Adrenal gland (tissue), 12 donors: Measurements from ENCODE around the gene TIMM29. TPM values are rescaled to one million over a fixed set of nuclear protein-coding genes. Genes with fewer than 3 reads are reported as not detected.

Experiments
- DNase-seq, 7 donors: peaks; one replicate each; pipeline ENCODE4 v3.0.0-alpha.2; 2019 to 2020
- H3K27ac ChIP-seq, 5 donors: fragments of 200-600 bp; sonication (generic) in 4 of 5; 1 replicate in 3 of 5; 2 replicates in 2 of 5; pipeline versions ENCODE4 v1.5.1 to v1.8.0; 2016 to 2020; ENCODE audit warnings: mild to moderate bottlenecking in 1 of 5
- H3K27me3 ChIP-seq: fragments of 200-600 bp; 2 replicates; pipeline ENCODE4 v1.8.0; 2021
- H3K36me3 ChIP-seq, 2 donors: fragments of 200-600 bp; replicated peaks in 1 of 2; 1 replicate in 1 of 2; 2 replicates in 1 of 2; pipeline versions ENCODE4 v1.5.1 to v1.8.0; 2018 to 2022
- H3K4me1 ChIP-seq, 2 donors: fragments of 200-600 bp; replicated peaks in 1 of 2; 1 replicate in 1 of 2; 2 replicates in 1 of 2; pipeline versions ENCODE4 v1.5.1 to v1.8.0; 2018 to 2021
- H3K4me3 ChIP-seq, 4 donors: fragments of 200-600 bp; sonication (generic) in 3 of 4; one replicate each; pipeline ENCODE4 v1.5.1; 2016 to 2018
- H3K9me3 ChIP-seq, 3 donors: fragments of 200-600 bp; sonication (generic) in 1 of 3; replicated peaks in 1 of 3; 1 replicate in 2 of 3; 2 replicates in 1 of 3; pipeline versions ENCODE4 v1.5.1 to v1.8.0; 2016 to 2021
- CTCF ChIP-seq, 6 experiments: fragments of 450-650 bp in 4 of 6; fragments of 200-600 bp in 2 of 6; sonication (generic) in 1 of 6; IDR thresholded peaks; 1 replicate in 5 of 6; 2 replicates in 1 of 6; pipeline versions ENCODE4 v1.5.1 to v1.8.0; 2016 to 2021; ENCODE audit warnings: antibody characterized with exemption in 6 of 6, mild to moderate bottlenecking in 2 of 6, moderate library complexity in 1 of 6
- POLR2A ChIP-seq, 2 donors: fragments of 450-650 bp; IDR thresholded peaks; one replicate each; pipeline ENCODE4 v1.6.1; 2017; ENCODE audit warnings: antibody characterized with exemption in 2 of 2, mild to moderate bottlenecking in 2 of 2, moderate library complexity in 1 of 2
- WGBS, 4 donors: extraction: QIAGEN DNeasy Blood & Tissue Kit in 2 of 4; methylation state at CpG; one replicate each; pipeline versions ENCODE4 v1.1.5 to v1.1.7; 2013 to 2017; 5-methylcytosine and 5-hydroxymethylcytosine counted together
- intact Hi-C, 2 donors: fragments of 100-400 bp; cut with DNase I; formaldehyde crosslinking; loops; one replicate each; pipeline versions ENCODE4 v1.14.1 to v1.15.0; 2022 to 2023
- polyA plus RNA-seq, 3 donors: library from polyadenylated mRNA; stranded (reverse); fragments of 200-250 nt in 2 of 3; fragments of 350-450 nt in 1 of 3; fragmentation: Illumina TruSeq in 1 of 3; extraction: RNeasy Lipid Tissue Mini Kit (QIAGEN cat#74804) in 1 of 3; gene quantifications; one replicate each; pipeline ENCODE4 v1.2.3, GENCODE V29; 2013 to 2014
- total RNA-seq, 9 donors: library from RNA; depleted of rRNA in 4 of 9; stranded (reverse); fragments of >200 nt in 4 of 9; fragments of 120-200 nt in 1 of 9; fragmentation: NEBNext Ultra II Directional in 1 of 9; extraction: Animal tissue kit (Norgen Biotek cat#: 25700) in 1 of 9; gene quantifications; one replicate each; pipeline versions ENCODE4 v1.1.0 to v1.2.4, GENCODE V29; 2013 to 2023
- donor health status: healthy with polysubstance abuse.
- donor health status: Bipolar disorder and iron deficiency.
- donor health status: DM: yes; HTN: yes; CAD: no.
- donor health status: DM: no; HTN: no; CAD: no.
- donor health status: DM: no; HTN: no; CAD: no.
- donor health status: DM: yes; HTN: yes; CAD: no.

TIMM29 gene
- total and polyA plus RNA-seq, 12 donors = 10.5 to 39.7 (median 26.2) TPM

GRCh38 chr19:10895363-10895762 lies 33.2 kb upstream of the TIMM29 start:
- peaks cover 11 to 25% of the 10 kb centered on the region in 2 donors for H3K4me1 ChIP-seq
- intact Hi-C loops = no loop called here
- no peaks in the 10 kb centered on the region for H3K36me3 ChIP-seq
- no peaks in the 10 kb centered on the region for H3K9me3 ChIP-seq
- TF ChIP-seq POLR2A (IDR thresholded peaks at IDR 0.05) = no peak
- no peak for TF ChIP-seq CTCF (IDR thresholded peaks at IDR 0.05)
- no peak overlapping the region for H3K27ac ChIP-seq
- H3K27me3 ChIP-seq = no peaks in the 10 kb centered on the region
- H3K4me3 ChIP-seq = no peak overlapping the region
- WGBS, 4 donors = 80 to 100% (median 80%) methylated on average over 1 to 6 of the region's 6 CpGs; no CpG with 5 or more reads in 1 of the 4 donors
- DNase-seq = no peak

- intact Hi-C loops = no loop called here
- 79 to 84% (median 81%) methylated on average over 6 to 12 of the region's 12 CpGs for WGBS, 4 donors
- peaks cover 11 to 25% of the 10 kb centered on the region in 2 donors for H3K4me1 ChIP-seq
- no peak overlapping the region for H3K27ac ChIP-seq
- H3K4me3 ChIP-seq = no peak overlapping the region
- TF ChIP-seq POLR2A (IDR thresholded peaks at IDR 0.05) (no peak), CTCF (IDR thresholded peaks at IDR 0.05) (no peak)
- H3K36me3 ChIP-seq = no peaks in the 10 kb centered on the region
- DNase-seq = no peak
- H3K27me3 ChIP-seq = no peaks in the 10 kb centered on the region
- no peaks in the 10 kb centered on the region for H3K9me3 ChIP-seq
These were observed 32.7 kb upstream of the TIMM29 start for GRCh38 chr19:10895920-10896319.

- WGBS, 4 donors = 33 to 46% (median 42%) methylated on average over 5 to 7 of the region's 7 CpGs
- H3K9me3 ChIP-seq = no peaks in the 10 kb centered on the region
- peaks cover 11 to 24% of the 10 kb centered on the region in 2 donors for H3K4me1 ChIP-seq
- H3K27me3 ChIP-seq = no peaks in the 10 kb centered on the region
- DNase-seq = no peak
- TF ChIP-seq CTCF (IDR thresholded peaks at IDR 0.05) = no peak
- no peak overlapping the region for H3K4me3 ChIP-seq
- H3K27ac ChIP-seq = no peak overlapping the region
- no peaks in the 10 kb centered on the region for H3K36me3 ChIP-seq
- intact Hi-C loops = no loop called here
These were observed 31.6 kb upstream of the TIMM29 start for GRCh38 chr19:10896851-10897526.

- Histone ChIP-seq H3K27ac (no peak overlapping the region), H3K36me3 (no peaks in the 10 kb centered on the region), H3K4me3 (no peak overlapping the region), H3K9me3 (no peaks in the 10 kb centered on the region), H3K4me1 (peaks cover 12 to 24% of the 10 kb centered on the region in 2 donors), H3K27me3 (no peaks in the 10 kb centered on the region)
- intact Hi-C loops = no loop called here
- TF ChIP-seq POLR2A (IDR thresholded peaks at IDR 0.05) (no peak), CTCF (IDR thresholded peaks at IDR 0.05) (no peak)
- no peak for DNase-seq
- 64 to 83% (median 74%) methylated on average over 4 to 10 of the region's 10 CpGs for WGBS, 4 donors
These were observed 30.0 kb upstream of the TIMM29 start for GRCh38 chr19:10898633-10899032.
